ENCODE data around the gene GLYATL3. TPM values are rescaled to one million over a fixed set of nuclear protein-coding genes. Genes with fewer than 3 reads are reported as not detected.

GLYATL3 gene
- total RNA-seq, 2 experiments from 2014 or later: not detected

DNA sequence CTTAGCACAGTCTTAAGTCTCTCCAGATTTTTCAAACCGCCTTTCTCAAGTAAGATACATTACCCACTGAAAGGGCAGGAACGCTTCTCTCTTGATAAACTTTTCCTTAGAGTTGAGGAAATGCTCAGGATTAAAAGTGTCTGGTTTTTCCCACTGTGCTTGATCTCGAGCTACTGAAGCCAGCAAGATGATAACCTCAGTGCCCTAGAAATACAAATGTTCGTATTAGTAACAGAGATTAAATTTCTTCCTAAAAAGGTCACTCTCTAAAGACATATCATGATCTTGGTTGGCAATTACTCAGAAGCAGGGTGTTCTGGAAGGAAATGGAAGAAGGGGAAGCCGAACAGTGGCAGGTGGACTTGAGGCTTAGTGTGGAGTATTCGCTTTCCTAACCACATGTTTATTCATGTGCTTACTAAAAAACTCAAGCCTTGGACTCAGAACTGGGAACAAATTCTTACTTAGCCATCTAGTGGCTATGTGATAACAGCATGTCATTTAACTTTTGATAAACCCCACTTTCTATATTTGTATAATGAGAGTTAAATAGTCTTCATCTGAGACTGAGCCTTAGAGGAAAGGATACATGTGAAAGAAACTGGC lies 70.9 kb downstream of the GLYATL3 start:
- POLR2A ChIA-PET: no interaction called here
- CTCF ChIA-PET: no interaction called here

DNA sequence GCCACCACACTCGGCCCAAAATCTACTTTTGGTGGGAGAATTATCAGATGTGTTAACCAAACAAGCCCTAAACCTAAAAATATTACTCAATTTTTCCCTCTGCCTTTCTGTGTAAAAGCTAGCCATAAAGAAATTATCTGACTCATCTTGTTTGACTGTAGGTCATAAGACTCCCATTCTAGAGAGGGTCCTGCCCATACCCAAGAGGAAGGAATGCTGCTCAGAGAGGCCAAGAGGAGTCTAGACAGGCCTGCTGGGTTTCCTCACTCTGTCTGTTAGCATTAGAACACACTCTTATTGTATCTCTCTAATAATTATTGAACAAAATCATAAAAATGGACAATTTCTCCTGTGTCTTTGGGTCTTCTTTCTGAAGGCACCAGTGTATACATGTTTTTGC lies 76.9 kb downstream of the GLYATL3 start:
- POLR2A ChIA-PET: no interaction called here
- CTCF ChIA-PET: no interaction called here

Other genes with a start within 250 kb of the GLYATL3 start
- gene MMUT, start 36.7 kb upstream of the GLYATL3 start, total RNA-seq: 10 to 100 TPM; 11.4 to 11.5 TPM
- 10 to 100 TPM; 17.6 to 18.4 TPM for gene CENPQ, start 36.6 kb upstream of the GLYATL3 start, total RNA-seq
- not detected for gene C6orf141, start 50.7 kb downstream of the GLYATL3 start, total RNA-seq
- gene RHAG, start 136.9 kb downstream of the GLYATL3 start, total RNA-seq: not detected
- gene CRISP2, start 213.6 kb downstream of the GLYATL3 start, total RNA-seq: not detected
- gene CRISP3, start 244.5 kb downstream of the GLYATL3 start, total RNA-seq: not detected